Ascending aorta (tissue), 2 donors: Measurements from ENCODE around the gene CCDC178. TPM values are rescaled to one million over a fixed set of nuclear protein-coding genes. Genes with fewer than 3 reads are reported as not detected.

Experiments used
- DNase-seq, 2 donors: peaks; one replicate each; pipeline ENCODE4 v3.0.0-alpha.2; 2019; ENCODE audit warnings: low spot score in 2 of 2
- H3K27ac ChIP-seq, 2 donors: fragments of 200-600 bp; sonication (generic); one replicate each; pipeline ENCODE4 v1.5.1; 2016 to 2017; ENCODE audit warnings: mild to moderate bottlenecking in 1 of 2
- H3K27me3 ChIP-seq: fragments of 200-600 bp; sonication (generic); one replicate; pipeline ENCODE4 v1.5.1; 2017
- H3K36me3 ChIP-seq, 2 donors: fragments of 200-600 bp; sonication (generic); one replicate each; pipeline ENCODE4 v1.5.1; 2016
- H3K4me1 ChIP-seq, 2 donors: fragments of 200-600 bp; sonication (generic); one replicate each; pipeline ENCODE4 v1.5.1; 2016 to 2017; ENCODE audit warnings: mild to moderate bottlenecking in 1 of 2
- H3K4me3 ChIP-seq, 2 donors: fragments of 200-600 bp; sonication (generic); one replicate each; pipeline ENCODE4 v1.5.1; 2016 to 2017; ENCODE audit warnings: mild to moderate bottlenecking in 1 of 2
- H3K9me3 ChIP-seq, 2 donors: fragments of 200-600 bp; sonication (generic); one replicate each; pipeline ENCODE4 v1.5.1; 2016
- CTCF ChIP-seq, 3 experiments: fragments of 200-600 bp in 2 of 3; fragments of 450-650 bp in 1 of 3; sonication (generic) in 2 of 3; IDR thresholded peaks; one replicate each; pipeline ENCODE4 v1.5.1; 2016 to 2019; ENCODE audit warnings: antibody characterized with exemption in 3 of 3, mild to moderate bottlenecking in 1 of 3, moderate library complexity in 1 of 3
- intact Hi-C: fragments of 100-400 bp; cut with DNase I; formaldehyde crosslinking; loops from one replicate; pipeline ENCODE4 v1.15.1; 2023
- total RNA-seq: library from RNA; depleted of rRNA; stranded (reverse); fragments of >200 nt; gene quantifications from one replicate; pipeline ENCODE4 v1.1.0, GENCODE V29; 2016

CCDC178 gene
- total RNA-seq, 1 donor from 2014 or later, result not detected

GRCh38 chr18:32906506-32907310 lies 533.8 kb downstream of the CCDC178 start:
- intact Hi-C loops, result no loop called here

GRCh38 chr18:32905651-32906050 lies 534.9 kb downstream of the CCDC178 start:
- intact Hi-C loops, result no loop called here
- no peak overlapping the region for H3K4me3 ChIP-seq
- H3K36me3 ChIP-seq, result no peaks in the 10 kb centered on the region
- H3K9me3 ChIP-seq, result no peaks in the 10 kb centered on the region
- no peaks in the 10 kb centered on the region for H3K4me1 ChIP-seq
- TF ChIP-seq CTCF (IDR thresholded peaks at IDR 0.05), result no peak
- no peak for DNase-seq
- no peak overlapping the region for H3K27ac ChIP-seq
- no peaks in the 10 kb centered on the region for H3K27me3 ChIP-seq

More at GRCh38 chr18:32906506-32907310, 533.8 kb downstream of the CCDC178 start:
- DNase-seq, result no peak
- H3K27ac ChIP-seq, result no peak overlapping the region
- no peak for TF ChIP-seq CTCF (IDR thresholded peaks at IDR 0.05)
- no peak overlapping the region for H3K4me3 ChIP-seq
- no peaks in the 10 kb centered on the region for H3K4me1 ChIP-seq
- H3K9me3 ChIP-seq, result no peaks in the 10 kb centered on the region
- no peaks in the 10 kb centered on the region for H3K36me3 ChIP-seq
- no peaks in the 10 kb centered on the region for H3K27me3 ChIP-seq

GRCh38 chr18:32902568-32903330 lies 537.8 kb downstream of the CCDC178 start:
- TF ChIP-seq CTCF (IDR thresholded peaks at IDR 0.05), result no peak
- intact Hi-C loops, result no loop called here

GRCh38 chr18:32899819-32900218 lies 540.7 kb downstream of the CCDC178 start:
- H3K27me3 ChIP-seq, result no peaks in the 10 kb centered on the region
- intact Hi-C loops, result no loop called here
- no peaks in the 10 kb centered on the region for H3K4me1 ChIP-seq
- H3K27ac ChIP-seq, result no peak overlapping the region
- peaks cover 0 to 7% of the 10 kb centered on the region in 2 donors for H3K9me3 ChIP-seq
- no peak overlapping the region for H3K4me3 ChIP-seq
- H3K36me3 ChIP-seq, result no peaks in the 10 kb centered on the region
- no peak for DNase-seq
- TF ChIP-seq CTCF (IDR thresholded peaks at IDR 0.05), result no peak

More at GRCh38 chr18:32902568-32903330, 537.8 kb downstream of the CCDC178 start:
- Histone ChIP-seq H3K4me1 (no peaks in the 10 kb centered on the region), H3K9me3 (no peaks in the 10 kb centered on the region), H3K27ac (no peak overlapping the region), H3K36me3 (no peaks in the 10 kb centered on the region), H3K27me3 (no peaks in the 10 kb centered on the region), H3K4me3 (no peak overlapping the region)
- no peak for DNase-seq

GRCh38 chr18:32896776-32897547 lies 543.6 kb downstream of the CCDC178 start:
- no peak overlapping the region for H3K4me3 ChIP-seq
- DNase-seq, result no peak
- no peak for TF ChIP-seq CTCF (IDR thresholded peaks at IDR 0.05)
- H3K27ac ChIP-seq, result no peak overlapping the region
- no peaks in the 10 kb centered on the region for H3K4me1 ChIP-seq
- no peaks in the 10 kb centered on the region for H3K27me3 ChIP-seq
- H3K9me3 ChIP-seq, result peaks cover 0 to 7% of the 10 kb centered on the region in 2 donors
- H3K36me3 ChIP-seq, result no peaks in the 10 kb centered on the region
- intact Hi-C loops, result no loop called here
